ENCODE results near the gene HSPB9. TPM values are rescaled to one million over a fixed set of nuclear protein-coding genes. Genes with fewer than 3 reads are reported as not detected.

HSPB9 gene
- total RNA-seq, 1 donor from 2014 or later = not detected

DNA sequence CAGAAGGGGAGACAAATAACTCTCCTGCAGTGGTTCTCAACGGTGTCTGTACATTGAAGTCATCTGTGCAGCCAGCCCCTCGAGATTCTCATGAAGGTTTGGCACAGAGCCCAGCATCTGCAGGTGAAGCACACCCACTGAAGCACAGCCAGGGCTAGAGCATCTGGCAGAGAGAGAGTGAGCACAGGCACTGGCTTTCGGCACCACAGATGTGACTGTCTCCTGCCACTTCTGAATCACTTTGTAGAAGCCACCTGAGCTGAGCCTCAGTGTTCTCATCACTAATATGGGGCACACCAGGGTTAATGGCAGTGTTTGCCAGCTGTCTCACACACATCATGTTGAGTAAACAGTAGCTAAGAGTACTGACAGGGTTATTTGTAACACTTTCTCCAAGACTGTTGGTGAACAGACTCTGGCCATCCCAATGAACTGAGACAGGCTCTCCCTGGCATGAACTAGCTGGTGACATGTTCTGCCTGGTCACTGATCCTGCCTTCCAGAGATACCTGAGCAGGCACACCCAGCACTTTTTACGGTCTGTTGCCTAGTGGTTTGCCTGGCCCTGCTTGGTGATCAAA, 10.9 kb downstream of the HSPB9 start:
- TF ChIP-seq, protein P1, sequence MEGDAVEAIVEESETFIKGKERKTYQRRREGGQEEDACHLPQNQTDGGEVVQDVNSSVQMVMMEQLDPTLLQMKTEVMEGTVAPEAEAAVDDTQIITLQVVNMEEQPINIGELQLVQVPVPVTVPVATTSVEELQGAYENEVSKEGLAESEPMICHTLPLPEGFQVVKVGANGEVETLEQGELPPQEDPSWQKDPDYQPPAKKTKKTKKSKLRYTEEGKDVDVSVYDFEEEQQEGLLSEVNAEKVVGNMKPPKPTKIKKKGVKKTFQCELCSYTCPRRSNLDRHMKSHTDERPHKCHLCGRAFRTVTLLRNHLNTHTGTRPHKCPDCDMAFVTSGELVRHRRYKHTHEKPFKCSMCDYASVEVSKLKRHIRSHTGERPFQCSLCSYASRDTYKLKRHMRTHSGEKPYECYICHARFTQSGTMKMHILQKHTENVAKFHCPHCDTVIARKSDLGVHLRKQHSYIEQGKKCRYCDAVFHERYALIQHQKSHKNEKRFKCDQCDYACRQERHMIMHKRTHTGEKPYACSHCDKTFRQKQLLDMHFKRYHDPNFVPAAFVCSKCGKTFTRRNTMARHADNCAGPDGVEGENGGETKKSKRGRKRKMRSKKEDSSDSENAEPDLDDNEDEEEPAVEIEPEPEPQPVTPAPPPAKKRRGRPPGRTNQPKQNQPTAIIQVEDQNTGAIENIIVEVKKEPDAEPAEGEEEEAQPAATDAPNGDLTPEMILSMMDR (IDR thresholded peaks at IDR 0.05) = no peak
- Mint-ChIP-seq H3K9me3 (no peaks in the 10 kb centered on the region), H3K27me3 (no peaks in the 10 kb centered on the region), H3K27ac (peak overlapping the region; percentile 77), H3K4me3 (peak overlapping the region; percentile 49), H3K4me1 (peaks cover 67% of the 10 kb centered on the region), H3K36me3 (ENCODE audit: low read depth) (peaks cover 51% of the 10 kb centered on the region)
- CTCF ChIA-PET = no interaction called here
- POLR2A ChIA-PET = interaction anchor here (0.6 kb wide), 1 partner anchor 27 kb away, joined by 6 read pairs; no protein-coding TSS in a partner anchor
- DNase-seq (peak; percentile 38), ATAC-seq (ENCODE audit: low read depth) (peak; percentile 90)
- intact Hi-C loops (cut with micrococcal nuclease) = loop anchor here (1.0 to 5.0 kb wide), 2 partner anchors 8 to 154 kb away; partner anchors contain the start of gene STAT5A

DNA sequence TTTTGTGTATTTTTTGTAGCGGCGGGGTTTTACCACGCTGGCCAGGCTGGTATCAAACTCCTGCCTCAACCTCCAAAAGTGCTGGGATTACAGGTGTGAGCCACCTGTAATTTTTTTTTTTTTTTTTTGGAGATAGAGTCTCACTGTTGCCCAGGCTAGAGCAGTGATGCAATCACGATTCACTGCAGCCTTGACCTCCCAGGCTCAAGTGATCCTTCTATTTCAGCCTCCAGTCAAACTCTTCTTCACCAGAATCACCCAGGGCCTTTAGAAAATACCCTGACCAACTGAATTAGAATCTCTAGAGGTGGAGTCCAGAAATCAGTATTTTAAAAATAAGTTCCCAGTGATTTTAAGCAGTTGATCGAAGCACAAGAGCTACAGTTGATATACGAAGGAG, 12.5 kb downstream of the HSPB9 start:
- intact Hi-C loops (cut with micrococcal nuclease) = no loop called here
- H3K27me3 Mint-ChIP-seq = no peaks in the 10 kb centered on the region
- TF ChIP-seq, protein P1 (IDR thresholded peaks at IDR 0.05) = no peak
- H3K4me3 Mint-ChIP-seq = no peak overlapping the region
- H3K4me1 Mint-ChIP-seq = peaks cover 74% of the 10 kb centered on the region
- H3K9me3 Mint-ChIP-seq = no peaks in the 10 kb centered on the region
- H3K27ac Mint-ChIP-seq = no peak overlapping the region
- ATAC-seq (ENCODE audit: low read depth) (no peak), DNase-seq (no peak)
- CTCF ChIA-PET = interaction anchor here (1.1 kb wide), 1 partner anchor 46 kb away, joined by 3 read pairs; no protein-coding TSS in a partner anchor
- H3K36me3 Mint-ChIP-seq (ENCODE audit: low read depth) = peaks cover 40% of the 10 kb centered on the region
- POLR2A ChIA-PET = interaction anchor here (0.5 kb wide), 1 partner anchor 178 kb away, joined by 3 read pairs; no protein-coding TSS in a partner anchor

DNA sequence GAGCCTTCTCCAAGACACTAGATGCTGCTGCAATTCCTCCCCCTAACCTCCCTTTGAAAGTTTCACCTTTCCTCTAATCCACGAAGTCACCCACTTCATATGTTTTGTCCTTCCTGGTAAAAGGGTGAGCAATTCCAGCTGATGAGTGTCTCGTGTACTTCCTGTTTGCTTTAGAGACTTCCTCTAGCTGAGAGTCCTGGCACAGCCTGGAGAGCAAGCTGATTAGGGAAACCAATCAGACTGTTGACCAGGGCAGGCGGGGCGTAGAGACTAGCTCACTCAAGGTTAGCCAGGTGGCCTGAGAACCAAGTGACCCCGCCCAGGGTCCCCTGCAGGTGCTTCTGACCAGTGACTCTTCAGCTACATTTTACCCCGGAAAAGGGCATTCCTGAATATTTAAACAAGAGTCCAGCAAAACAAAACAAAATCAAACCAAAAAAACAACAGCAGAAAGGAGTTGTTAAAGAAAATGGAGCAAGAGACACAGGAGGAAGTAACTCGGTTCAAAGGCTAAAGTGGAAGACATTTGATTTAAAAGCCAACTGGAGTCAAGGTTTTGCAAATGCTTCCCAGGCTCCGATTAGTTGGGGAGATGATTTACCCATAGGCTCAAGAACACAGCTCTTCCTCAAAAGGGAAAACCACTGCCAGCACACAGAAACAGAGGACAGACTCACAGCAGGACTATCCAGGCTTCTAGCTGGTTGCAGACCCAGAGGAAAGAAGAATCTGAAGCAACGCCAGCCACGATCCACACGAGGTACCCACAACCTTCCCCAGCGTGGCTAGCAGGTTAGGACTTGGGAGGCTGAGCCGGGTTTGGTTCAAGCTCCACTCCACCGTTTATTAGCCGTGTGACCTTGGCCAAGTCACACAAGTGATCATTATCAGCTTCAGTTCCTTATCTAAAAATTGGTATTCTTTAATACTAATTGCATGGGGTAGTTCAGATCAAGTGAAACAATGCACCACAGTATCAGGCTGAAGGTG, 13.4 kb downstream of the HSPB9 start:
- peaks cover 71% of the 10 kb centered on the region for H3K4me1 Mint-ChIP-seq
- H3K27me3 Mint-ChIP-seq = no peaks in the 10 kb centered on the region
- POLR2A ChIA-PET = interaction anchor here (0.5 to 2.0 kb wide), 4 partner anchors 14 to 177 kb away, joined by 3 to 6 read pairs (median 3); partner anchors contain the start of gene CNP
- H3K27ac Mint-ChIP-seq = peak overlapping the region; percentile 79
- DNase-seq = no peak
- TF ChIP-seq, protein P1 (IDR thresholded peaks at IDR 0.05) = no peak
- peaks cover 36% of the 10 kb centered on the region for H3K36me3 Mint-ChIP-seq (ENCODE audit: low read depth)
- H3K4me3 Mint-ChIP-seq = no peak overlapping the region
- CTCF ChIA-PET = interaction anchor here (1.0 to 1.1 kb wide), 2 partner anchors 44 to 46 kb away, joined by 3 to 4 read pairs; no protein-coding TSS in a partner anchor
- ATAC-seq (ENCODE audit: low read depth) = no peak
- intact Hi-C loops (cut with micrococcal nuclease) = no loop called here
- no peaks in the 10 kb centered on the region for H3K9me3 Mint-ChIP-seq

DNA sequence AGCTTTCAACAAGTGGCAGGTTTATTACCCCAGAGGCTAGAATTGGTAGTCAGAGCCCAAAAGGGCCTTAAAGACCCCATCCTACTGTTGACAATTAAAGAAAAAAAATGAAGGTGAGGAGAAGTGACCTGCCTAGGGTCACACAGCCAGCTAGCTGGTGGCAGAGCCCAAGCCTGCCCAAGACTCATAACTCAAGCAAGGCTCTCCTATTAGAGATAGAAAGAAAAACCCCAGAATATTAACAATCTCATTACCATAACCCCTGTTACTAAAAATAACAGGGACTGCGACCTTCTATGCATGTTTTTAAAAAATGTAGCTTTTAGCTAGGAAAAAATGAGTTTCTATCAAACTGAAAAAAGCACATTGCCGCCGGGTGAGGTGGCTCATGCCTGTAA, 14.0 kb downstream of the HSPB9 start:
- Mint-ChIP-seq H3K27ac (peak overlapping the region; percentile 35), H3K4me3 (no peak overlapping the region), H3K36me3 (ENCODE audit: low read depth) (peaks cover 38% of the 10 kb centered on the region), H3K27me3 (no peaks in the 10 kb centered on the region), H3K4me1 (peaks cover 71% of the 10 kb centered on the region), H3K9me3 (no peaks in the 10 kb centered on the region)
- CTCF ChIA-PET = interaction anchor here (0.6 to 1.0 kb wide), 2 partner anchors 15 to 44 kb away, joined by 4 read pairs; no protein-coding TSS in a partner anchor
- ATAC-seq (ENCODE audit: low read depth) (no peak), DNase-seq (no peak)
- intact Hi-C loops (cut with micrococcal nuclease) = no loop called here
- POLR2A ChIA-PET = interaction anchor here (2.0 kb wide), 1 partner anchor 170 kb away, joined by 6 read pairs; the partner anchor contains the start of gene CNP
- TF ChIP-seq, protein P1 (IDR thresholded peaks at IDR 0.05) = no peak
